Nephron progenitor cell (in vitro differentiated cells): ENCODE results near the gene SSU72.

Experiments used
- DNase-seq: peaks from one replicate; pipeline ENCODE4 v3.0.0; 2021
- H3K27ac Mint-ChIP-seq: 2 replicates; pipeline ENCODE4 v1.8.0; 2021; ENCODE audit warnings: mild to moderate bottlenecking, moderate library complexity, mixed read lengths
- H3K27me3 Mint-ChIP-seq: 2 replicates; pipeline ENCODE4 v1.8.0; 2021; ENCODE audit warnings: mild to moderate bottlenecking, low read depth, mixed read lengths; ENCODE audit not compliant: poor library complexity
- H3K36me3 Mint-ChIP-seq: 2 replicates; pipeline ENCODE4 v1.8.0; 2021; ENCODE audit warnings: low read depth, mixed read lengths
- H3K4me1 Mint-ChIP-seq: 2 replicates; pipeline ENCODE4 v1.8.0; 2021; ENCODE audit warnings: mixed read lengths
- H3K4me3 Mint-ChIP-seq: 2 replicates; pipeline ENCODE4 v1.8.0; 2021; ENCODE audit warnings: mild to moderate bottlenecking, moderate library complexity, mixed read lengths
- H3K9me3 Mint-ChIP-seq: 2 replicates; pipeline ENCODE4 v1.8.0; 2021; ENCODE audit warnings: mild to moderate bottlenecking, moderate library complexity, mixed read lengths
- TF ChIP-seq, protein P1 (sequence below): fragments of 200-600 bp; sonication (generic); IDR thresholded peaks from 2 replicates; pipeline ENCODE4 v1.5.0; 2021; ENCODE audit warnings: antibody characterized with exemption

The SSU72 gene

DNA sequence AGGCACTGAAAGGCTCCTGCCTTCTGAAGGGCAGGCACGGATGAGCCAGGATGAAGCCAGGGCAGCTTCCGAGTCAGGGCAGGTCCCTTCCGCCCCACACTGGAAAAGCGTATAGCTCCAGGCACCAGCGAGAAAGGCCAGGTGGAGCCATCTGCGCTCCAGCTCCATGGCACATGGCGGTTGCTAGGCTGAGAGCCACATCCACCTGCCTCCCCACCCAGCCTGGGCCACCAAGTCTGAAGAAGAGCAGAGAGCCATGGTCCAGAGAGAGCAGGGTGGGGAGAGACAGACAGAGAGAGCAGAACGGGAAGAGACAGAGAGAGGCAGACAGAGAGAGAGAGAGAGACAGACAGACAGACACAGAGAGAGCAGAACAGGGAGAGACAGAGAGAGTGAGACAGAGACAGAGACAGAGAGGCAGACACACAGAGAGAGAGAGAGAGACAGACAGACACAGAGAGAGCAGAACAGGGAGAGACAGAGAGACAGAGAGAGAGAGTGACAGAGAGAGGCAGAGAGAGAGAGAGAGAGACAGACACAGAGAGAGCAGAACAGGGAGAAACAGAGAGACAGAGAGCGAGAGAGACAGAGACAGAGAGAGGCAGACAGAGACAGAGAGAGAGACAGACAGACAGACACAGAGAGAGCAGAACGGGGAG, 20.1 kb upstream of the SSU72 start:
- H3K4me1 Mint-ChIP-seq = peaks cover 10% of the 10 kb centered on the region
- DNase-seq = no peak
- no peaks in the 10 kb centered on the region for H3K36me3 Mint-ChIP-seq
- TF ChIP-seq, protein P1, sequence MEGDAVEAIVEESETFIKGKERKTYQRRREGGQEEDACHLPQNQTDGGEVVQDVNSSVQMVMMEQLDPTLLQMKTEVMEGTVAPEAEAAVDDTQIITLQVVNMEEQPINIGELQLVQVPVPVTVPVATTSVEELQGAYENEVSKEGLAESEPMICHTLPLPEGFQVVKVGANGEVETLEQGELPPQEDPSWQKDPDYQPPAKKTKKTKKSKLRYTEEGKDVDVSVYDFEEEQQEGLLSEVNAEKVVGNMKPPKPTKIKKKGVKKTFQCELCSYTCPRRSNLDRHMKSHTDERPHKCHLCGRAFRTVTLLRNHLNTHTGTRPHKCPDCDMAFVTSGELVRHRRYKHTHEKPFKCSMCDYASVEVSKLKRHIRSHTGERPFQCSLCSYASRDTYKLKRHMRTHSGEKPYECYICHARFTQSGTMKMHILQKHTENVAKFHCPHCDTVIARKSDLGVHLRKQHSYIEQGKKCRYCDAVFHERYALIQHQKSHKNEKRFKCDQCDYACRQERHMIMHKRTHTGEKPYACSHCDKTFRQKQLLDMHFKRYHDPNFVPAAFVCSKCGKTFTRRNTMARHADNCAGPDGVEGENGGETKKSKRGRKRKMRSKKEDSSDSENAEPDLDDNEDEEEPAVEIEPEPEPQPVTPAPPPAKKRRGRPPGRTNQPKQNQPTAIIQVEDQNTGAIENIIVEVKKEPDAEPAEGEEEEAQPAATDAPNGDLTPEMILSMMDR = no peak
- peaks cover 12% of the 10 kb centered on the region for H3K9me3 Mint-ChIP-seq
- H3K27me3 Mint-ChIP-seq = peaks cover 9% of the 10 kb centered on the region
- H3K4me3 Mint-ChIP-seq = no peak overlapping the region
- H3K27ac Mint-ChIP-seq = no peak overlapping the region

DNA sequence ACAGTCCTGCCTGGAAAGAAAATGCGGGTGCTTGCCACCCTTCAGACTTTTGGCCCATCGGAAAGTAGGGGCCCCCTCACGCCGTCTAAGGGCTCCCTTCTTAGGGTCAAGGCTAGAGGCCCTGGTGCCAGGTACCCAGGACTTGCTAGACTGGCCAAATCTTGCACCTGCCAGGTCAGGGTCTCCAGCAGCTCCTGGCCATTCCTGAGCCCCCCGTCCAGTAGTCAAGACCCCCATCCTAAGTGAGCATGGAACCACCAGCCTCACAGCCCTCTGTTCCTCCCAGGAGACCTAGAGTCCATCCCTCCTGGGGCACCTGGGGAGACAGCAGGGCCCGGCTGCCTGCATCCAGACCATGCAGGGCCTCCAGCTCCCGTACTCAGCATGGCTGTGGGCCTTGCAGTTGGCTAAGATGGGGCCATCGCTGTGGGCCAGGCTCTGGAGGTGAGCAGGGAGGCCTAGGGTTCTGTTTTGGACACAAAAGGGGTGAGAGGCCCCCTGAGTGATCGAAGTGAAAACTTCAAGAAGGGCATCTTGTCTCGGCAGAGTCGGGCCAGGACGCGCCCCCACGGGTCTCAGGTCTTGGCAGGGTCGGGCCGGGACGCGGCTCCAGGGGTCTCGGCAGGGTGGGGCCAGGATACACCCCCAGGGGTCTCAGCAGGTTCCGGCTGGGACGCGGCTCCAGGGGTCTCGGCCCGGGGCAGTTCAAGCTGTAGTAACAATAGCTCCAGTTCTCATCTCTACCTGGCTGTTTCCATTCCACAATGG, 19.4 kb upstream of the SSU72 start:
- Mint-ChIP-seq H3K4me1 (peaks cover 10% of the 10 kb centered on the region), H3K27me3 (peaks cover 9% of the 10 kb centered on the region), H3K4me3 (no peak overlapping the region), H3K27ac (no peak overlapping the region), H3K9me3 (peaks cover 12% of the 10 kb centered on the region), H3K36me3 (no peaks in the 10 kb centered on the region)
- DNase-seq = no peak
- TF ChIP-seq, protein P1 = no peak

DNA sequence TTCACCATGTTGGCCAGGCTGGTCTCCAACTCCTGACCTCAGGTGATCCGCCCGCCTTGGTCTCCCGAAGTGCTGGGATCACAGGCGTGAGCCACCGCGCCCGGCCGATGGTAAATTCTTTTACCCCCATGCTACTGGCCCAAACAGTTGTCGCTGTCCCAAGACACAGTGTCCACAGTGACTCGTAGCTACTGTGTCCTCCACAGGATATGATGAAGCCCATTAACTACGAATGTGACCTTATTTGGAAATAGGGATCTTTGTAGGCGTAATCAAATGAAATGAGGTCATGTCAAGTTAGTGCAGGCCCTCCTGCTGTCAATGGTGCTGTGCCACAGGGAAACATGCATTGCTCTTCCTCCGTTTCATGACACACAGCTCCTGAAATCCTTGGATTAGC, 16.8 kb upstream of the SSU72 start:
- TF ChIP-seq, protein P1 = no peak
- Mint-ChIP-seq H3K4me1 (peaks cover 10% of the 10 kb centered on the region), H3K27me3 (peaks cover 25% of the 10 kb centered on the region), H3K9me3 (peaks cover 12% of the 10 kb centered on the region), H3K36me3 (no peaks in the 10 kb centered on the region), H3K27ac (no peak overlapping the region), H3K4me3 (no peak overlapping the region)
- DNase-seq = no peak

DNA sequence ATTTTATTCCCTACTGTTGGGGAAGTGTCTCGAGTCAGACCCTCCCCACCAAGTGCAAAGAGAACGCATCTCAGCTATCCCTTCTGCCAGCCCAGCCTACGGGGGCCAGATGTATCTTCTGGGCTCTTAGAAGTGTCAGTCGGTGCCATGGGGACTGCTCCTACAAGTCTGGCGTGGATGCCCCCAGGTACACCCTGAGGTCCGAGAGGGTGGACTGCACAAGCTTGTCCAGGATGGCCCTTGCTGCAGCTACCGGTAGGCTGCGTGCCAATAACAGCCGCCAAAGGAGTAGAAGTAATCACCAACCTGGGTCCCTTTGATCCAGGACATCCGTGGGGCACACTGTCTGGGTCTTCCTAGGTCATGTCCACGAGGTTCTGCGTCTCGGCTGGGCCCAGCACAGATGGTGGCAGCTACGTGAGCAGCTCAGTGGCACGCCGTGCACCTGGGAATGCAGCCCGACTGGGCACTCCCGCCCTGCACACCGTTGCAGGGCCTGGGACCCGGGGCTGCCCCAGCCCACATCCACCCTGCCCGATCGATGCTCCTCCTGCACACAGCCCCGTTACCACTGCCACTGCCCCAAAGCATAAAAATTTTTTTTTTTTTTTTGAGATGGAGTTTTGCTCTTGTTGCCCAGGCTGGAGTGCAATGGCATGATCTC, 8.8 kb upstream of the SSU72 start:
- H3K4me3 Mint-ChIP-seq = no peak overlapping the region
- no peaks in the 10 kb centered on the region for H3K36me3 Mint-ChIP-seq
- no peak overlapping the region for H3K27ac Mint-ChIP-seq
- TF ChIP-seq, protein P1 = no peak
- peaks cover 89% of the 10 kb centered on the region for H3K27me3 Mint-ChIP-seq
- H3K9me3 Mint-ChIP-seq = no peaks in the 10 kb centered on the region
- DNase-seq = no peak
- peaks cover 14% of the 10 kb centered on the region for H3K4me1 Mint-ChIP-seq

DNA sequence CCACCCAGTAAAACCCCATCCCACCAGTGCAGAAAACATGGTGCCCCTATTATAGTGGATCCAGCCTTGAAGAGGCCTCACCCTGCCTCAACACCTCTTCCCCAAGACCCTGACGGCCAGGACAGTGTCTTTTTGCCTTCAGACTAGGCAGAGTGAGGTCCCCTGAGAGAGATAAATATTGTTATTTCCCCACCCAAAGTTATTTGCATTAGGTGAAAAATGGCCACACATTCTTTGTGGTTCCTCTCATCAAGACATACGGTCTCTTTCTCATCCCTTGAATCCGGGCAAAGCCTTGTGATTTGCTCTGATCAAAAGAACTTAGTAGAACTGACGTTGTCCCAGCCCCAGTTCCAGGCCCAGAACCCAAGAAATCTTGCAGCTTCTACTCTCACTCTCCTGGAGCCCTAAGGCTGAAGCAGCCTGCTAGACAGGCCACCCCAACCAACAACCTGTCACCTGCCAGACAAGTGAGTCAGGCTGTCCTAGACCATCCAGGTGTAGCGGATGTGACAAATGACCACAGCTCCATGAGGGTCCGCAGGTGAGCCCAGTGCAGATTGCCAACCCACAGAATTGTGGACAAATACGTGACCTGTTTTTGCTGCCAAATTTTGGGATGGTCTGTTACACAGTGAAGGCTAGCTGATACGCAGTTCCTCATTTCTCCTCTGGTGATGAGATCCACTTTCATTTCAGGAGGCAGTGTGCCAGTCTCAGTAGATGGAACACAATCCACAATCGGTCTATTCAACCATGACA, 8.1 kb upstream of the SSU72 start:
- no peaks in the 10 kb centered on the region for H3K9me3 Mint-ChIP-seq
- no peak overlapping the region for H3K4me3 Mint-ChIP-seq
- no peak overlapping the region for H3K27ac Mint-ChIP-seq
- TF ChIP-seq, protein P1 = no peak
- H3K36me3 Mint-ChIP-seq = no peaks in the 10 kb centered on the region
- peaks cover 89% of the 10 kb centered on the region for H3K27me3 Mint-ChIP-seq
- peaks cover 17% of the 10 kb centered on the region for H3K4me1 Mint-ChIP-seq
- no peak for DNase-seq
